Measurements from ENCODE around the gene CHIA.
A peak's percentile ranks its signal among the peaks of the same experiment; 100 is the strongest.

The CHIA gene

GRCh38 chr1:111364690-111365089, 74.0 kb downstream of the CHIA start:
- Histone ChIP-seq H3K9me3 (ENCODE audit: control insufficient read depth, insufficient read depth, low read depth, low read length) (no peaks in the 10 kb centered on the region), H3K27me3 (ENCODE audit: control insufficient read depth, insufficient read depth, low read length) (no peaks in the 10 kb centered on the region), H3K27ac (ENCODE audit: low read depth, low read length) (peak overlapping the region; percentile 95), H3K4me1 (ENCODE audit: control insufficient read depth, insufficient read depth, low read length) (peaks cover 48% of the 10 kb centered on the region), H3K9ac (ENCODE audit: low read length) (peak overlapping the region; percentile 81), H3K36me3 (ENCODE audit: control insufficient read depth, insufficient read depth, low read length) (no peaks in the 10 kb centered on the region), H3K4me3 (ENCODE audit: low read depth, low read length) (no peak overlapping the region)

- H3K9me3 ChIP-seq (ENCODE audit: control insufficient read depth, insufficient read depth, low read depth, low read length), result no peaks in the 10 kb centered on the region
- peak overlapping the region; percentile 95; the same call in 1 of the 2 replicates for H3K27ac ChIP-seq (ENCODE audit: low read depth, low read length)
- peaks cover 36% of the 10 kb centered on the region for H3K4me1 ChIP-seq (ENCODE audit: control insufficient read depth, insufficient read depth, low read length)
- H3K27me3 ChIP-seq (ENCODE audit: control insufficient read depth, insufficient read depth, low read length), result no peaks in the 10 kb centered on the region
- no peak overlapping the region for H3K9ac ChIP-seq (ENCODE audit: low read length)
- H3K36me3 ChIP-seq (ENCODE audit: control insufficient read depth, insufficient read depth, low read length), result no peaks in the 10 kb centered on the region
- no peak overlapping the region for H3K4me3 ChIP-seq (ENCODE audit: low read depth, low read length)
Measured at GRCh38 chr1:111366256-111366655, 75.6 kb downstream of the CHIA start.

GRCh38 chr1:111369177-111369576, 78.5 kb downstream of the CHIA start:
- Histone ChIP-seq H3K36me3 (ENCODE audit: control insufficient read depth, insufficient read depth, low read length) (no peaks in the 10 kb centered on the region), H3K9me3 (ENCODE audit: control insufficient read depth, insufficient read depth, low read depth, low read length) (no peaks in the 10 kb centered on the region), H3K4me3 (ENCODE audit: low read depth, low read length) (no peak overlapping the region), H3K9ac (ENCODE audit: low read length) (no peak overlapping the region), H3K27ac (ENCODE audit: low read depth, low read length) (no peak overlapping the region), H3K4me1 (ENCODE audit: control insufficient read depth, insufficient read depth, low read length) (peaks cover 25% of the 10 kb centered on the region), H3K27me3 (ENCODE audit: control insufficient read depth, insufficient read depth, low read length) (no peaks in the 10 kb centered on the region)

GRCh38 chr1:111369645-111370044, 79.0 kb downstream of the CHIA start:
- peaks cover 20% of the 10 kb centered on the region for H3K4me1 ChIP-seq (ENCODE audit: control insufficient read depth, insufficient read depth, low read length)
- no peaks in the 10 kb centered on the region for H3K36me3 ChIP-seq (ENCODE audit: control insufficient read depth, insufficient read depth, low read length)
- no peaks in the 10 kb centered on the region for H3K9me3 ChIP-seq (ENCODE audit: control insufficient read depth, insufficient read depth, low read depth, low read length)
- H3K9ac ChIP-seq (ENCODE audit: low read length), result no peak overlapping the region
- no peak overlapping the region for H3K4me3 ChIP-seq (ENCODE audit: low read depth, low read length)
- no peaks in the 10 kb centered on the region for H3K27me3 ChIP-seq (ENCODE audit: control insufficient read depth, insufficient read depth, low read length)
- H3K27ac ChIP-seq (ENCODE audit: low read depth, low read length), result no peak overlapping the region

Measured in HUES6 (cell line).